ENCODE data around the gene HOXB1.

The HOXB1 gene

GRCh38 chr17:48530887-48531272 is at the start of gene HOXB1:
Gene HOXB1, minus strand, starts transcription at chr17:48531011. Its CDS starts 107 bp downstream, at chr17:48530904.
- no peak for DNase-seq (ENCODE audit: low read depth, low spot score)

DNA sequence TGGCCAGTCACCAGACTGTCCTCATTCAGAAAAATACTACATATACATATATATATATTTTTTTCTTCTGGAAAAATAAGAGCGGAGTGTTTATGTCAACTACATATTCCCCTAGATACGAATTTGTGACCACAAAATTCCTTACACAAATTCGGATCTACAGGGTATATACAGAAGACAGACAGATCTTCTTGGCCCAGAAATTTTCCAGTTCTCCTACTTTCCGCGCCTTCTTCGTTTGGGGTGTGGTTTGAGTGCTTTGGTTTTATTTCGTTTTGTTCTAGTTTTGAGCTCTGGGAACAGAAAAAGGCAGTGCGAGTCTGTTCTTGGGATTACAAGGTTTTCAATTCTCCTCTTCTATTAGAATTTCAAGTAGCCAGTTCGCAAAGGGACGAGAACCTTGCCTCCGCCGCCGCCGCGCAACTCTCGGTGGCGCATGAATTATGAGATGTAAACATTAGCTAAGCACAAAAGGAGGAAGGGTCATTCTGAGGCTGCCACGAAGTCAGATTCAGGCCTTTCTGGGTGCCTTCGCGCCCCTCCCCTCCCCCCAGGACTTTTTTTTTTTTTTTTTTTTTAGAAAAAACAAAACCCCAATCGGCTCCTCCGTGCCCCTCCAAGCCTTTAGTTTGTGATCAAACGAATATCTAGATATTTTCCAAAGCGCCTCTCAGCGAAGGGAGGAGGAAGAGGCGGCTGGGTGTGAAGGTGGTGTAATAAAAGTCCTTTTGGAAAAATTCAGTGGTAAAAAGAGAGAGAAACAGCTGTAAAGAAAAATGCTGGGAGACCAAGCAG is 49.1 kb upstream of the HOXB1 start:
- DNase-seq (ENCODE audit: low read depth, low spot score), result no peak

GRCh38 chr17:48579471-48579759 is 48.6 kb upstream of the HOXB1 start:
- DNase-seq (ENCODE audit: low read depth, low spot score), result no peak

- no peak for DNase-seq (ENCODE audit: low read depth, low spot score)
Observed at GRCh38 chr17:48578616-48579470, 48.0 kb upstream of the HOXB1 start.

- DNase-seq (ENCODE audit: low read depth, low spot score), result peak; percentile 16
Observed at GRCh38 chr17:48577946-48578615, 47.3 kb upstream of the HOXB1 start, which contains the start of gene HOXB4. Gene HOXB4, minus strand, starts transcription at chr17:48578350. Its CDS starts 31 bp downstream, at chr17:48578319.

DNA sequence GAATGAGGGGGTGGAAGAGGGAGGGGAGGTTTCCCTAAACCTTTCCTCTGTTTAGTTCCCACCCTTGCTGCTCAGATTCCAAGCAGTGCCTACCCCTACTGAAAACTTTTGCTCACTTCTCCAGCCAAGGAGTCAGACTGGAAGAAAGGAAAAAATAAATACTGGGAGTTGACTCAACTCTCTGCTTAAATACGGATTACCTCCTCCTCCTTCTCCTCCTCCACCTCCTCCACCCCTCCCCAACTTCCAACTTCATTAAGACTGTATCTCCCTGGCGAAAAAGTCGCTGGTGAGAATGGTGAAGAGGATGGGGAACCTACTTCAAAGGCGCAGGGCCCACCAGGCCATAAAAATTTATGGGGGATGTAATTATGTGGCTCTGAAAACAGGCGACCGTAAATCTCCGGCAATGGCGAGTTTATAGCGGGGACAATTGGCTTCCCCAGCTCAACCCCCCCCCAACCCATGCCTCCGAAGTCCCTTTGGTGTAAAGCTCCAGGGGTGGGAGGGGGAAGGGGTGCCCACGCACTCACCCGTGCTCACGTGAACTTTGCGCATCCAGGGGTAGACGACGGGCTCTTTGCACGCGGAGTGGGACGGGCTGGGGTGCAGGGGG is 46.6 kb upstream of the HOXB1 start:
- DNase-seq (ENCODE audit: low read depth, low spot score), result no peak

DNA sequence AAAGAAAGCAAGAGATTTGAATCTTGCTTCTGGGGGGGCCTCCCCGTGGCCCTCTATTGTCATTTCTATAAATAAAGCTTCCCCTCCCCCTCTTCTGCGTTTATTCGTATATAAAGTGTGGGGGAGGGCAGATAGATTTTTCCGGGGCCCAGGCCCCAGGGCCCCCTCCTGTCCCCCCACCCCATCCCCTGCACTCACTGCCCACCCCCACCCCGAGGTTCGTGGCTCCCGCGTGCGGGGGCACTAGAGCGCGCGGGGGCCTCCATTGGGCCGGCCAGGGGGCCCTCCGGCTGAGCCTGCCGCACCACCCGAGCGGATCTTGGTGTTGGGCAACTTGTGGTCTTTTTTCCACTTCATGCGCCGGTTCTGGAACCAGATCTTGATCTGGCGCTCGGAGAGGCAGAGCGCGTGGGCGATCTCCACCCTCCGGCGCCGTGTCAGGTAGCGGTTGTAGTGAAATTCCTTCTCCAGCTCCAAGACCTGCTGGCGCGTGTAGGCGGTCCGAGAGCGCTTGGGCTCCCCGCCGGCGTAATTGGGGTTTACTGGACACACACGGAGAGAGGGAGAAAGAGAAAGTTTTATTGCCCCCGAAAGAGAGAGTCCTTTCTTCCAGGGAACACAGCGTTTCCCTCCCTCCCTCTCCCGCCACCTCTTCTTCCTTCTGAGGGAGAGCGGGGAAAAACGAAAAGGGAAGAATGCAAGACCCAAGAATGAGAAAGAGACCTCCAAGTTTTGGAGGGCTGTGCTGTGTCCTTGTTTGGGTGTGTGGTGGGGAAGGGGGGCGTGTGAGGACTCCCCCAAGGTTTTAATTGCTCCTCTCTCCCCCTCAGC is 45.9 kb upstream of the HOXB1 start:
- no peak for DNase-seq (ENCODE audit: low read depth, low spot score)

DNA sequence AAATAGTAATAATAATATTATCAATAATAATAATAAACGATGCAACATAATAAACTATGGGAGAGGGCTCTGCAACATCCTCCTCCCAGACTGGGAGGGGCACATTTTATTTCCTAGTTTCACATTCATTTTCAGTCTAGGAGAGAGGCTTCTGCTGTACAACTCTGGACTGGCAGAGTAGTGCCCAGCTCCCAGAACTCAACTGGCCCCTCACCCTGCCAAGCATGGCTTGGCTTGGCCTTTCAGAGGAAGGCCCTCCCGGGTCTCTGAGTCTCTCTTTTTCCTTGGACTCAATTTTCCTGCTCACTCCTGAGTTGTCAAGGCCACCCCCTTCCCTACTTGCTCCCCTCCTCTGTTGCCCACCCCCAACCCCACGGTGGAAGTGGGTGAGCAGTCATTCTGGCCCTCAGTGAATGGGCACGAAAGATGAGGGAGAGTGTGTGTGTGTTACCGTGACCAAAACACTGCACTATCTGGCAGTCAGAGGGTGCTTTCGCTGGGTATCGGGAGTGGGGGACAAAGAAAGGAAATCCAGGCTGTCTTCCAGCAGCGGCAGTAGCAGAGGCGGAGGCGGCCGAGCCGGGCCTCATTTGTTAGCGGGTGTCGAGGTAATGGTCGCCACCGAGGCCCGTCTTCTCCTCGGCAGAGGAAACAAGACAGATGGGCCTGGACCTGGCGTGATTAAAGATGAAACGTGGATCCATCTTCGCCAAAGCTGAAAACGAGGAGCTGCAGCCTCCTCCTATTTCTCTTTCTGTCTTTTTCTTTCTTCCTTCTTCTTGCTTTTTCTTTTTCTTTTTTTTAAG is 45.1 kb upstream of the HOXB1 start:
- DNase-seq (ENCODE audit: low read depth, low spot score), result no peak

- DNase-seq (ENCODE audit: low read depth, low spot score), result no peak
Observed at GRCh38 chr17:48575066-48575582, 44.3 kb upstream of the HOXB1 start.

- DNase-seq (ENCODE audit: low read depth, low spot score), result no peak
Observed at GRCh38 chr17:48574505-48575065, 43.8 kb upstream of the HOXB1 start.

DNA sequence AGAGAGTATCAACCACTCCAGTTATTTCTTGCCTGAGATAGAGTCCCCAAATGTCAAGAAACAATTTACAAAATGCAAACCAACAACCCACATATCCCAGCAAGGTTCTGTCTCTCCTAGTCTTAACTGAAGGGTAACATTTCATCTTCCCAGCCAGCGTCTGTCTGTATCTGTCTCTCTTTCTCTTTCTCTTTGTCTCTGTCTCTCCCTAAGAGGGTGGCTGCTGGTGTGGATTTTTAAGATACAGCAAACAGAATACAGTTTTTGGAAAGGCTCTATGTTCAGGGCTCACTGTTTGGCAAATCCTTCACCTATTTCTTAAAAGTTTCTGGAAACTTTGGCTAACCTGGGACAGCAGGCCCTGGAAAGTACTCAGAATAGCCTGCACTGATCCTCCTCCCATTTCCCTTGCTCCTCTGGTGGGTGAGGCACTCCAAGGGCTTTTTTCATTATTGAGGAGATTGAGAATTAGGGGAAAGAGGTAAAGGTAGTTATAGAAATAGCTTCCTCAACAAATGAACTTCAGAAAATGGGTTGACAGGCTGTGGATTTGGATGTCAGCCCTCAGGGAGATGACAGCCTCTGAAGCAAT is 41.1 kb upstream of the HOXB1 start:
- DNase-seq (ENCODE audit: low read depth, low spot score), result no peak

DNA sequence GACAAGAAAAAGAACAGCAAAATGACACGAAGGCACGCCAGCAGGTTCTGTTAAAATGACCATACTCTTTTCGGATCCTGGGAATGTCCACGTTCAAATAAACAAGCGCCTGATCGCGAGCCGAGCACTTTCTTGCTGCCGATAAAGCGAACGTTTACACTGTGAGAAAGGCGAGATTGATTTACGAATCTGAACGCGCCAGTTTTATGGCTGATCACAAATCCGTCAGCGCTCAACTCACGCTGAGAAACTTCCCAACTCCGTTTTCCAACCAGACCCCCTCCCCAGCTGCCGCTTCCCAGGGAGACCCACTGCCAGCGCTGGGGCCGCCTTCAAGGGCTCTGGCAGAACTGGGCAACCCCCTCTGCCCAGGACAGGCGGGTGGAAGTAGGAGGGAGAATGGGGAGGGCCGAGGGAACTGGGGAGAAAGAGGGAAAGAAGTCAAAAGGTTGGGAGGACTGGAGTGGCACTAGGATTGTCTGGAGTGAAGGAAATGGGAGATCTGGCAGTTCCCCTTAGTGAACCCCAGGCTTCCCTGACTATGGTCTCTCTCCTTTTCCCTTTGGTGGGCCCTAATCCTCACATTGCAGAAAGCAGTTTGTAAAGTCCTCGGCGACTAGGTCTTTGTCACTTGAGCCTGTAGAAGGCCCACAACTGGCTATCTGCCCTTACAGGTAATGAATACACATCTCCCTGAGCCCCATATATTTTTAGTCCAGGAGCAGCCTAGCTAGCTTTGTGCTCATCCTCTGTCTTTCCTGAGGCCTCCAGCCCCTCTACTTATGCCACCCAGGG is 40.4 kb upstream of the HOXB1 start:
- DNase-seq (ENCODE audit: low read depth, low spot score), result no peak

GRCh38 chr17:48570325-48571023 is 39.7 kb upstream of the HOXB1 start:
- DNase-seq (ENCODE audit: low read depth, low spot score), result no peak

DNA sequence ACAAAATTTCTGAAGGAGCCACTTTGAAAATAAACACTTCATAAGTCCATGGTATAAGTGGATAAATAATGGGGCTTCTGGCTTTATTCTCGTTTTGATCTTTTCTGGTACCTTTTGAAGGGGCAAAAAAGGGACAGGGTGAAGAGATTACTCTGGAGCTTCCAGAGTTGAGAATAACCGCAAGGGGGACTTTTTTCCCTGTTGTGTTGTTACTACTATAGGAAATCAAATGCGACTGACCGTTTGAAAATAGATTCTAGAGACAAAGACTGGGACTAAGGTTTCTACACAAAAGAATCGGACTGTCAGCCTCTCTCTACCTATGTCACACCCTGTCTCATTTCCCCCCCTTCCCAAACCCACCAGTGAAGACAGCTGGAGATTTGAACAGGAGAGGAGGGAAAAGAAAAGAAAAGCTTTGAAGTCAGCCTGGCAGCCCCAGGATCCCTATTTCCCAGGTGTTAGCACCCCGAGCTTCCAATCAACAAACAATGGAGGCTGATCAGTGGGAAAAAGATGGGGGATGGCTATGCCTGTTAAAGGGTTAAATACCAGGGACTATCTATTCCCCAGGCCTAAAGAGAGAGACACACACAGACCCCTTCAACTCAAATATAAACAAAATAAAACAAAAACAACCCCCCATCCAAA is 39.0 kb upstream of the HOXB1 start:
- DNase-seq (ENCODE audit: low read depth, low spot score), result no peak

- no peak for DNase-seq (ENCODE audit: low read depth, low spot score)
Observed at GRCh38 chr17:48569240-48569582, 38.4 kb upstream of the HOXB1 start.

GRCh38 chr17:48568499-48569239 is 37.9 kb upstream of the HOXB1 start:
- no peak for DNase-seq (ENCODE audit: low read depth, low spot score)

All from activated naive CD8-positive, alpha-beta T cell treated with anti-CD3 and anti-CD28 coated beads, Interleukin-2, amount 50 U/mL, for 16 hours (primary cell).